ENCODE results near the gene FBRS. TPM values are rescaled to one million over a fixed set of nuclear protein-coding genes. Genes with fewer than 3 reads are reported as not detected.
A peak's percentile ranks its signal among the peaks of the same experiment; 100 is the strongest.

Gene FBRS
- total and polyA plus RNA-seq, 8 donors: 19.7 to 185 (median 26.3) TPM

GRCh38 chr16:30659507-30660423 is 1.5 kb downstream of the FBRS start:
- Histone ChIP-seq H3K4me3 (peak overlapping the region; percentile 94 to 98 (median 96)), H3K27ac (peak overlapping the region; percentile 96 to 99 (median 99)), H3K27me3 (no peaks in the 10 kb centered on the region), H3K9me3 (no peaks in the 10 kb centered on the region), H3K4me1 (peaks cover 40 to 64% (median 61%) of the 10 kb centered on the region in 4 donors), H3K36me3 (peaks cover 42 to 67% (median 64%) of the 10 kb centered on the region in 4 donors)
- DNase-seq: peak in 1 of 2 donors; percentile 69
- TF ChIP-seq EP300 (IDR thresholded peaks at IDR 0.05) (no peak), POLR2A (IDR thresholded peaks at IDR 0.05) (no peak), CTCF (IDR thresholded peaks at IDR 0.05) (peak in 1 of 7 experiments; percentile 3), POLR2AphosphoS5 (IDR thresholded peaks at IDR 0.05) (no peak)
- intact Hi-C loops (cut with DNase I; ENCODE audit: low total_unique reads): loop anchor here (10.0 kb wide), 1 partner anchor 95 kb away; no protein-coding TSS in a partner anchor
- WGBS, 5 donors: 0 to 2% (median 1%) methylated on average over 35 to 84 of the region's 84 CpGs

DNA sequence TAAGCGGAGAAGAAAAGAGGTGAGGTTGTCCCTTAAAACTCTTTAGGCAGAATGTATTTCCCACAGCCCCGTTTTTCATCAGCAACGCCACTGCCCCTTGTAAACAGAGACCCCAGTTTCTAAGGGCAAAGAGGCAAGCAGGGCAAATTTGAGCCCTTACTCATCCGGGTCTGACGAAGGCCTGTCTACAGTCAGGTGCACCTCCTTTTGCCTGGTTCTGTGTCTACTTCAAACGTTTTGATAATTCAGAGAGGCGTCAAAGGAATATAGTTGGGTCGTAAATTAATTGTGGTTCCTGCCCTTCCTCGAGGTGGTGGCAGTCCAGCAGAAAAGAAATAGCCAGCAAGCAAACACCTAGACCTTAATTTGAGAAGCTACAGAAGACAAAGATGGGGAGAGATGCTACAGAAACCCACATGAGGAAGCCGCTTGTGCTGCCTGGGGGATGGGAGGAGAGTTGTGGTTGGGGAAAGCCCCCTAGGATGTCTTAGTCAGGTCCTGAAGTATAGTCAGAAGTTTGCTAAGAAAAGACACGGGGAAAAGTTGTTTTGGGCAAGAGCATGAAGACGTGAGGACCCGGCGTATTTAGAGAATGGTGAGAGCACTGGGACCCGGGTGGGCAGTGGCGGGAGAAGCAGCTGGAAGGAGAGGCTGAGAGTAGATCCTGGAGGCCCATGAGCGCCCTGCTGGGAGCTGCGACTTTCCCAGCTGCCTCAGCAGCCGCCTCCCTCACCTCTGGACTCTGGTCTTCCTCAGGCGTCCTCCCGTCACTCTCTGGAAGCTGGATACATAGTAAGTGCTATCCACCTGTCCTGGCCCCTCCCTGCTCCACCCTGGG is 2.4 kb downstream of the FBRS start:
- WGBS, 5 donors: 27 to 36% (median 31%) methylated on average over 19 to 21 of the region's 21 CpGs
- Histone ChIP-seq H3K4me3 (peak overlapping the region; percentile 94 to 98 (median 96)), H3K27ac (peak overlapping the region; percentile 96 to 99 (median 99)), H3K27me3 (no peaks in the 10 kb centered on the region), H3K36me3 (peaks cover 42 to 67% (median 64%) of the 10 kb centered on the region in 4 donors), H3K4me1 (peaks cover 40 to 73% (median 65%) of the 10 kb centered on the region in 4 donors), H3K9me3 (no peaks in the 10 kb centered on the region)
- intact Hi-C loops (cut with DNase I; ENCODE audit: low total_unique reads): no loop called here
- no peak for TF ChIP-seq EP300 (IDR thresholded peaks at IDR 0.05)
- TF ChIP-seq POLR2AphosphoS5 (IDR thresholded peaks at IDR 0.05): no peak
- no peak for TF ChIP-seq POLR2A (IDR thresholded peaks at IDR 0.05)
- TF ChIP-seq CTCF (IDR thresholded peaks at IDR 0.05): no peak
- peak in 1 of 2 donors; percentile 62 for DNase-seq

DNA sequence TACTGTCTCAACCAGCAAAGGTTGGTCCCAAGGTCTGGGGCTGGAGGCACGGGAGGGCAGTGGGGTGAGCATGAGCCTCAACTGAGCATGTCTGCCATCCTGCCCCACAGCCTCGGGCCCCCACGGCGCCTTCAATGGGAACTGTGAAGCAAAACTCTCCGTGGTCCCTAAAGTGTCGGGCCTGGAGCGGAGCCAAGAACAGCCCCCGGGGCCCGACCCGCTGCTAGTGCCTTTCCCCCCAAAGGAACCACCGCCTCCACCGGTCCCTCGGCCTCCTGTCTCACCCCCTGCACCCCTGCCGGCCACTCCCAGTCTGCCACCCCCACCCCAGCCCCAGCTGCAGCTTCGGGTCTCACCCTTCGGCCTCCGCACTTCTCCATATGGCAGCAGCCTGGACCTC is 4.2 kb downstream of the FBRS start:
- H3K4me3 ChIP-seq: peak overlapping the region in 2 of 4 donors; percentile 4 to 94
- intact Hi-C loops (cut with DNase I; ENCODE audit: low total_unique reads): no loop called here
- H3K9me3 ChIP-seq: no peaks in the 10 kb centered on the region
- no peak for DNase-seq
- TF ChIP-seq POLR2AphosphoS5 (IDR thresholded peaks at IDR 0.05) (no peak), CTCF (IDR thresholded peaks at IDR 0.05) (no peak), POLR2A (IDR thresholded peaks at IDR 0.05) (no peak), EP300 (IDR thresholded peaks at IDR 0.05) (no peak)
- H3K27ac ChIP-seq: no peak overlapping the region
- peaks cover 33 to 66% (median 57%) of the 10 kb centered on the region in 4 donors for H3K4me1 ChIP-seq
- WGBS, 5 donors: 80 to 91% (median 85%) methylated on average over 16 to 17 of the region's 17 CpGs
- no peaks in the 10 kb centered on the region for H3K27me3 ChIP-seq
- peaks cover 53 to 70% (median 69%) of the 10 kb centered on the region in 4 donors for H3K36me3 ChIP-seq

GRCh38 chr16:30663038-30663437 is 4.8 kb downstream of the FBRS start:
- Histone ChIP-seq H3K4me1 (peaks cover 30 to 63% (median 54%) of the 10 kb centered on the region in 4 donors), H3K4me3 (peak overlapping the region in 1 of 4 donors; percentile 4), H3K9me3 (no peaks in the 10 kb centered on the region), H3K27me3 (no peaks in the 10 kb centered on the region), H3K27ac (no peak overlapping the region), H3K36me3 (peaks cover 59 to 76% (median 75%) of the 10 kb centered on the region in 4 donors)
- no peak for DNase-seq
- no peak for TF ChIP-seq POLR2AphosphoS5 (IDR thresholded peaks at IDR 0.05)
- intact Hi-C loops (cut with DNase I; ENCODE audit: low total_unique reads): no loop called here
- WGBS, 5 donors: 64 to 81% (median 77%) methylated on average over 8 of the region's 8 CpGs
